ENCODE measurements around the gene MBTD1. TPM values are rescaled to one million over a fixed set of nuclear protein-coding genes. Genes with fewer than 3 reads are reported as not detected.

The MBTD1 gene
- total RNA-seq, 6 experiments from 2014 or later: 4.4 to 8.8 (median 7.4) TPM

DNA sequence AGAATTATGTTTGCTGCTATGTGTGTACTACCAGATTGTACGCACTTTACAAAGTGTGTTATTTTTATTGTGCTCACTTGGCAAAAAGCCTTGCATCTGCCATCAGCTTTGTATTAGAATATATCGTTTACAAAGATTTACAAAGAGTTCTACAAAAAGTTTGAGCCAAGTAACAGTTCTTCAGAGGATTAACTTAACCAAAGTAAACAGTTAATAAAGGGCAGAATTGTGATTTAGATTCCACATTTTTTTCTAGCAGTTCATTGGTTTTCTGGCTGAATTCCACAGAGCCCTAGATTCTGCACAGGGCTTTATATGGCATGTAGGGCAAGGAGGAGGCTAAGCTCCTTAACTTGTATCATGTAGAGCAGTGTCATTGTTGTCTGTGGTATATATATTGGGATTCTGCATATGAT, 29.9 kb upstream of the MBTD1 start:
- Histone ChIP-seq H3K4me3 (no peak overlapping the region), H3K36me3 (peaks cover 0 to 68% (median 12%) of the 10 kb centered on the region in 4 donors), H3K27me3 (no peaks in the 10 kb centered on the region), H3K27ac (no peak overlapping the region), H3K9me3 (no peaks in the 10 kb centered on the region), H3K4me1 (no peaks in the 10 kb centered on the region)
- no peak for DNase-seq
- intact Hi-C loops (cut with DNase I): no loop called here
- WGBS (ENCODE audit: insufficient coverage, low coverage, low lambda C conversion rate, missing lambda C conversion rate): 100% methylated on average over 2 of the region's 2 CpGs
- no peak for TF ChIP-seq POLR2A (IDR thresholded peaks at IDR 0.05)
- TF ChIP-seq, protein P1, sequence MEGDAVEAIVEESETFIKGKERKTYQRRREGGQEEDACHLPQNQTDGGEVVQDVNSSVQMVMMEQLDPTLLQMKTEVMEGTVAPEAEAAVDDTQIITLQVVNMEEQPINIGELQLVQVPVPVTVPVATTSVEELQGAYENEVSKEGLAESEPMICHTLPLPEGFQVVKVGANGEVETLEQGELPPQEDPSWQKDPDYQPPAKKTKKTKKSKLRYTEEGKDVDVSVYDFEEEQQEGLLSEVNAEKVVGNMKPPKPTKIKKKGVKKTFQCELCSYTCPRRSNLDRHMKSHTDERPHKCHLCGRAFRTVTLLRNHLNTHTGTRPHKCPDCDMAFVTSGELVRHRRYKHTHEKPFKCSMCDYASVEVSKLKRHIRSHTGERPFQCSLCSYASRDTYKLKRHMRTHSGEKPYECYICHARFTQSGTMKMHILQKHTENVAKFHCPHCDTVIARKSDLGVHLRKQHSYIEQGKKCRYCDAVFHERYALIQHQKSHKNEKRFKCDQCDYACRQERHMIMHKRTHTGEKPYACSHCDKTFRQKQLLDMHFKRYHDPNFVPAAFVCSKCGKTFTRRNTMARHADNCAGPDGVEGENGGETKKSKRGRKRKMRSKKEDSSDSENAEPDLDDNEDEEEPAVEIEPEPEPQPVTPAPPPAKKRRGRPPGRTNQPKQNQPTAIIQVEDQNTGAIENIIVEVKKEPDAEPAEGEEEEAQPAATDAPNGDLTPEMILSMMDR (IDR thresholded peaks at IDR 0.05): no peak
- ATAC-seq: no peak

DNA sequence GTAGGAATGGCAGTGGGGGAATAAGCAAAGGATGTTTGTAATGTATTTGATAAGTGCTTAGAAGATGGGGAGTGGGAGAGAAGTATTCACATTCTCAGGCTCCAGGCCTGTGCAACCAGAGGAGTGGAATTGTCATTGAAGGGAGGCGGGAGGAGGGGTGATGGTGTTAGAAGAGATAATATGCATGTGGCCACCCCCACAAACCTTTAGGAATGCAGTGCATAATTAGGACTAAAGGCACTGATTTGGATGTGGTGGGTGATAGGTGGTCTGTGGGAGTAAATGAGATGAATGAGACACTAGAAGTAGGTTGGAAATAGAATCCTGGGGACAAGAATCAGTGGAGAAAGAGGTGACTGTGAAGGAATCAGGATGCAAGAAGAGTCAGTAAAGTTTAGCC, 27.6 kb upstream of the MBTD1 start:
- no peaks in the 10 kb centered on the region for H3K27me3 ChIP-seq
- WGBS (ENCODE audit: insufficient coverage, low coverage, low lambda C conversion rate, missing lambda C conversion rate): 83% methylated on average over 1 of the region's 1 CpG
- TF ChIP-seq, protein P1 (IDR thresholded peaks at IDR 0.05): no peak
- no peak for TF ChIP-seq POLR2A (IDR thresholded peaks at IDR 0.05)
- H3K27ac ChIP-seq: no peak overlapping the region
- no peaks in the 10 kb centered on the region for H3K4me1 ChIP-seq
- H3K4me3 ChIP-seq: no peak overlapping the region
- ATAC-seq (no peak), DNase-seq (no peak)
- H3K9me3 ChIP-seq: no peaks in the 10 kb centered on the region
- H3K36me3 ChIP-seq: peaks cover 0 to 70% (median 10%) of the 10 kb centered on the region in 4 donors
- intact Hi-C loops (cut with DNase I): no loop called here

DNA sequence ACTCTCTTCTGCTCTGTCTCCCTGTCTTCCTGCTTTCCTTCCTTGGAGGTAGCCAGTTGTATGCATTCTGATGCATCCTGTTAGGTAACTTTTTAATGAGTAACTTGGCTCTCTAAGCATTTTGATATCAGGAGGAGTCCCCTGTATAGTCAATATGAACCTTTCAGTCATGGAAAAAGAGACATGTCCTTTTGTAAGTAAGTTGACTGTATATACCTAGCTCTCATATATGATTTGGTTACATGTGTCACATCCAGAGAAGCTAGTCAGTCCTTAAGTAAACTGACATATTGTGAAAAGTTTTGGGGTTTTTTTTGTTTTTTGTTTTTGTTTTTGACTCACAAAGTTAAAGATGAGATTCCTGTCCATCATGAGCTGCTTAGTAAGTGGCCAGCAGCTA, 19.3 kb upstream of the MBTD1 start:
- Histone ChIP-seq H3K9me3 (no peaks in the 10 kb centered on the region), H3K4me1 (no peaks in the 10 kb centered on the region), H3K36me3 (peaks cover 0 to 73% (median 25%) of the 10 kb centered on the region in 4 donors), H3K27ac (no peak overlapping the region), H3K4me3 (no peak overlapping the region), H3K27me3 (no peaks in the 10 kb centered on the region)
- intact Hi-C loops (cut with DNase I): no loop called here
- TF ChIP-seq POLR2A (IDR thresholded peaks at IDR 0.05): no peak
- TF ChIP-seq, protein P1 (IDR thresholded peaks at IDR 0.05): no peak
- peak in 2 of 4 donors; percentile 34 to 60 for ATAC-seq
- DNase-seq: no peak

DNA sequence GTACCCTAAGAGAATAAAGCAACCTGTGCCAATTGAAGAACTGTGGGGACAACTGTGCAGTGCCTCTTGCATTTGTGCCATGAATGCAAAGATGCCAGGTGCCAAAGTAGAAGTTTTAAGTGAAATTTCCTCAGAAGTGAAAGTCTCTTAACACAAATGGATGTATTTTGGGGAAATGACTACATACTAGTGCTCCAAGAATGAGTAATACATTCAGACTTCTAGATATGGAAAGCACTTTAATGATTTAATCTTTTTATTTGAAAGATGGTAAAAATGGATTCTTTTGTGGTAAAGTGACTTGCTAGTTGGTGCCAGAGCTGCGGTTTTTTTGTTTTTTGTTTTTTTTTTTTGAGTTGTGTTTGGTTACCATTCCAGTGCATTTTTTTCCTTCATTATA, 15.5 kb upstream of the MBTD1 start:
- whole genome bisulfite sequencing (ENCODE audit: insufficient coverage, low coverage, low lambda C conversion rate, missing lambda C conversion rate): 93% methylated on average over 1 of the region's 1 CpG
- TF ChIP-seq, protein P1 (IDR thresholded peaks at IDR 0.05): no peak
- no peak for TF ChIP-seq POLR2A (IDR thresholded peaks at IDR 0.05)
- Histone ChIP-seq H3K4me1 (no peaks in the 10 kb centered on the region), H3K36me3 (peaks cover 0 to 71% (median 22%) of the 10 kb centered on the region in 4 donors), H3K4me3 (no peak overlapping the region), H3K27me3 (no peaks in the 10 kb centered on the region), H3K9me3 (no peaks in the 10 kb centered on the region), H3K27ac (no peak overlapping the region)
- no peak for ATAC-seq
- DNase-seq: no peak
- intact Hi-C loops (cut with DNase I): no loop called here

DNA sequence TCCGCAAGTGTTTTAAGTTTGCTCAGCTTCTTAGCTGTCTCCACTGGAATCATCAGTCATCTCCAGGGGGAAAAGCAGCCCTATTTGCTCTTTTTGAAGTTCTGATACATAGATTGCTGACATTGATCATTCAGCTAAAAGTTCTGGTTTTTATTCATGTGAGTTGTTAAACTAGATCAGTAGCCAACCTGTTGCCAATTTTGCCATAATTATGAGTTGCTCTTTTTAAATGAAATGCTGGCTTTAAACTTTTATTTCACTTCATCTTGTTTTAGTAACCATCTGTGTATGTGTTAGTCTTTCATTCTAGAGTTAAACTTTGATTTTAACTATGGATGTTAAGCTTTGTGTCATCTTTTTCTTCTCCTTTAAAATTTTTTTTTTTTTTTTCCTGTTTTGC, 13.0 kb upstream of the MBTD1 start:
- 100% methylated on average over 1 of the region's 1 CpG for WGBS (ENCODE audit: insufficient coverage, low coverage, low lambda C conversion rate, missing lambda C conversion rate)
- H3K36me3 ChIP-seq: peaks cover 0 to 63% (median 13%) of the 10 kb centered on the region in 4 donors
- no peak for ATAC-seq
- no peaks in the 10 kb centered on the region for H3K27me3 ChIP-seq
- intact Hi-C loops (cut with DNase I): no loop called here
- H3K4me3 ChIP-seq: no peak overlapping the region
- no peaks in the 10 kb centered on the region for H3K9me3 ChIP-seq
- H3K27ac ChIP-seq: no peak overlapping the region
- no peak for DNase-seq
- no peaks in the 10 kb centered on the region for H3K4me1 ChIP-seq
- no peak for TF ChIP-seq POLR2A (IDR thresholded peaks at IDR 0.05)

Measured in right lobe of liver (tissue), 6 donors.